Stimulated activated CD8-positive, alpha-beta memory T cell treated with anti-CD3 and anti-CD28 coated beads, Interleukin-15, amount 100 ng/mL, for 1 hour (primary cell): ENCODE data around the gene DNAJB13.
"Not testable (repeated sequence)": the region's sequence is repeated elsewhere in the genome, so short reads cannot be mapped to it uniquely, and the experiment has no call there.

Source experiments
- DNase-seq: peaks from one replicate; pipeline ENCODE4 v3.0.0-alpha.2; 2020; ENCODE audit warnings: low read depth

The DNAJB13 gene

DNA sequence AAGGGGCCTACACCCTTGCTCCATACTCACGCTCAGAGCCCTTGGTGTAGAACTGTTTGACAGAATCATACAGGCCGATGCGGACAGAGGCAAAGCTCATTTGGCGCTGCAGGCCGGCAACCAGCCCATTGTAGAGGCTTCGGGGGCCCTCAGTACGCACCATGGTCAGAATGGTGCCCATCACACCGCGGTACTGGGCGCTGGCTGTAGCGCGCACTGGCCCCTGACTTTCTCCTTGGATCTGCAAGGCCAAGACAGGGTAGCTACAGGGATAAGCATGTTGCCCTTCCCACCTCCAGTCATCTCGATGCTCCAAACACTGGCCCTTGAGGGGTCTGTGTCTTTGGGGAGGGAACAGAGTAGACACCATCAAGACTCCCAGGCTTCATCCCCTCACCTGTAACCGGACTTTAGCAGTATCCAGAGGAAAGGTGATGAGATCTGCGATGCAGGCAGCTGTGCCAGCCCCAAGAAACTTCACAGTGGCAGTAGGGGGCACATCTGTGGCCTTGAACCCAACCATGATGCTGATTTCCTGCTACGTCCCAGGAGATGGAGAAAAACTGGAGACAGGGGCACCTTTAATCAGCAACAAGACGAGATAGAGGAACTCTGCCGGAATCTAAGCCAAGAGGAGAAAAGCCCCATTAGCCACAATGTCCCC, 27.2 kb downstream of the DNAJB13 start:
- DNase-seq = no peak

DNA sequence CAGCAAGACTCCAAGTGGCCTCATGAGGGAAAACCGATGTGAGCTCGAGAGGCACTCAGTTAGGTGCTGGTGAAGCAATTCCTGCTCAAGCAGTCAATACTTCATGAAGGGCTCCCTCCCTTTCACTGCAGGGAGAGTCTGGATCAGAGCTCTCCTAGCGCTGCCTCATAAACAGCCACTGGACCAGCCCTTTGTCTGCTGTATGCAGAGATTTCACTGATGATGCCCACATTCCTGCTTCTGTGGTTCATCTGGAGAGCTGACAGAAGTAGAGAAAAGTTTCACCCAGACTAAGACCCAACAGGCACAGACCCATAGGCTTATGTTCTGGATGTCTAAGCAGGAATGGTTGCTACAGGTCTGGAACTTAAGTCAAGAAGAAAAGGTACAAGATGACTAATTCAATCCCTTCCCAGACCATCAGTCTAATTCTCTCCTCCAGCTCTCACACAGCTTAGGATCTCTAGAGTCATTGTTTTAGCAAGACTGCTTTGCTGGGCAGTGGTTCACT, 27.8 kb downstream of the DNAJB13 start:
- DNase-seq = no peak

DNA sequence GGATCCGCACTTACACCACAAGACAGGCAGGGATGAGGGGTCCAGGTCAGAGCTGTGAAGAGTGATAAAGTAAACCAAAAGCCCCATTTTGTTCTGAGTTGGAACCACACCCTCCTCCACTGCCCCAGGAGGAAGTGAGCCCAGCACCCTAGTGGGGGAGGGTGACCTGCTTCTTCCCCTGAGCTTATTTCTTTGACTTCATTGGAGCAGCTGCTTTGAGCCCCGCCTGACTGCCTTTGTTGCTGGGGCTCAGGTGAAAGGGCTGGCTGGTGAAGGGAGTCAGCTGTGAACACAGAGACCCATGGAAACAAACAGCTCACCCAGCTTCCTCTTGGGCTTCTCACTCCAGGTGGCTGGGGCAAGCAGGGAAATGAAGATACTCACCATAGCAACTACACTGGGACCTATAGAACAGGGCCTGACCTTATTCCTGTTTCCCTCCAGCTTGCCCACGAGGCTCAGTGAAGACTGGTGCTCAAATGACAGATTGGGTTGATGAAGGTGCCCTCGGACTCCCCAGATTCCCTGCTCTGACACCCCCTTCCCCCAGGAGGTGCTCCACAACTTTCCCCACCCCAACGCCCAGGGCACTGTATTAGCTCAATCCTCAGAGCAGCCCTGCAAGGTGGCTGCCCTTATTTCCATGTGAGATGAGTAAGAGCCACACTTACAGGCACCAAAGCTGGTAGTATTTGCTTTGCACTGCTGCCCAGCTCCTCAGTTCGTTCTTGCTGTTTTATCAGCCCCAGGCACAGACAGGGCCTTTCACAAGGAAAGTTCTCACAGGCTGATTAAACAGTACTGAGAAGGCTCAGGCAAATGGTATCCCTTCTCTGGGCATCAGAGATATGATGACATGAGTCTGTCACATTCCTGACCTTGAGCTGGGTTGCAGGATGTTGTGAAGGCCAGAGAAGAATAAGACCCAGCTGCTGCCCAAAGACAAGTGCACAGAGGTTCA, 29.5 kb downstream of the DNAJB13 start:
- peak; percentile 56 for DNase-seq

DNA sequence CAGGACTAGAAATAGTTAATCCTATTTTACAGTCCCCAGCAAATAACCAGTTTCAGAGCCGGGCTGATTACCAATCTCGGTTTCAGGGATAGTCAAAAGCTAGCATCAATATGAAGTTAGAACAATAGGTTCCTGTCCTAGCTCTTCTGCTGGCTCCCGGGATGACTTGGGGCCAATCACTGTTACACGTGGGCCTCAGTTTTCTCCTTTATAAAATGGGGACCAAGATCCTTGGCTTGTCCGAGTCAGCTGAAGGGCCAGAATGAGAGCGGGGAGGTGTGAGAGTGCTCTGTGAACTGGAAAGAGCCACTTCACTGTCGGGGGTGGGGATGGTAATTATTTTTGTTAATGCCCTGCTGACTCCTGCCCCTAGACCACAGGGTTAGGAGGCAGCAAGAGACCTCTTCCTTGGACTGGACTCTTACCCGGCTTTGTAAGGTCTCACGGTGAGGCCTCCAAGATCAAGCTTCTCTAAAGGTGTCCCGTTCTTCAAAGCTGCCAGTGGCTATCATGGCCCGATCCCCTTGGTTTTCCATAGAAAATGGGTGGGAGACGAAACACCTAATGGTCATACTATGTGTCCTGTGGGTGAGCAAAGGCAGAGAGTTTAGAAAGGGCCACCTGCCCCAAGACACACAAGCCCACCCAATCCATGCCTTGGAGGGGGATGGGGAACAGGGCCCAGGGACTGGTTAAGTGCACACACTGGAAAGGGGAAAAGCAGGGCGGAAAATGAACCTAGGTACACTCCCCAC, 30.4 kb downstream of the DNAJB13 start:
- no peak for DNase-seq

DNA sequence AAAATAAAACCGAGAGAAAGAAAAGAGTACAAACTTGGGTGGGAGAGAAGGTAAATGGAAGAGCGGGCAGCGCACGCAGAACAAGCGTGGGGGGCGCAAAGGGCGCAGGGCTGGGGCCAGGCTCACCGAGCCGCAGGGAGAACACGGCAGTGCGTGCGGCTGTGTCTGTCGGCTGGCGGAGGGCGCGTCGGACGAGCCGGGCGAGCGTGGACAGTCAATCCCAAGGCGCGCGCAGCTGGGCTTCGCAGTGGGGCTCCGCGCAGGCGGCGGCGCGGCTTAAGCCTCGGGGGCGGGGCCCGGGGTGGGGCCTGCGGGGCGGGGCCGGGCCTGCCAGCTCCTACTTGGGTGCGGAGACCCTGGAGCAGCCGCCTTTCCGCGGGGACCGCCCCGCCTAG, 31.8 kb downstream of the DNAJB13 start, which contains the start of gene UCP2:
Gene UCP2 (minus strand): TSS at position 249 of the 395 bp plus-strand sequence. CDS start 4,465 bp downstream, outside the sequence.
- DNase-seq = peak; percentile 60

DNA sequence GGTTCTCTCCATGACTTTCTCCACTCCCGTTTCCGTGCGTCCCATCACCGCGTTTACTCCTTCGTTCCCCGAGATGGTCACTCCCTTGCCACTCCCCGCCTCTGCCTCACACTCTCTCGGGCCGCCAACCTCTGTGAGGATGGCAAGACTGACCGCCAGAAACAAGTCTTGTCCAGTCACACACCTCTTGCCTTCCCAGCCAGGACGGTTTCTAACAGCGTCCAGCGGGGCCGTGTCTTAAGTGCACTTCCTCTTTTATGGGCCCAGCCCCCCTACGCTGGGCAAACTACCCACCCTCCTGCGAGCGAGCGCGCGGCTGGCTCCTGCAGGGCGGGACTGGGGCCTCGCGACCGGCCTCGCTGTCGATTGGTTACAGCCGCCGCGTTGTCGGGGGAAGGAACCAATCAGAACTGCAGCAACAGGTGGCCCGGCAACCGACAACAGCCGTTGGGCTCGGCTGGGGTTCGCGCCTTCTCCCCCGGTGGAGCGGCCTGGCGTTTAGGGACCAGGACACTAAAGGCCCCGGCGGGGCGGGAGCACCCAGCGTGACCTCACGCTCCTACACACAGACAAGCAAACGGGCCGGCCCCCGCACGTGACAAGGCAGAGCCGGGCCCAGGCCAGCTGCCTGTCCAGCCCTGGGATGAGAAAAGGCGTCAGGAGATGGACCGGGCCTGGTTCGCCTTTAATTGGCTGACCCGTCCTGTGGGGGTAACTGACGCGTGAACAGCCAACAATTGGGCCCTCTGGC, 32.3 kb downstream of the DNAJB13 start:
- DNase-seq = peak; percentile 77

DNA sequence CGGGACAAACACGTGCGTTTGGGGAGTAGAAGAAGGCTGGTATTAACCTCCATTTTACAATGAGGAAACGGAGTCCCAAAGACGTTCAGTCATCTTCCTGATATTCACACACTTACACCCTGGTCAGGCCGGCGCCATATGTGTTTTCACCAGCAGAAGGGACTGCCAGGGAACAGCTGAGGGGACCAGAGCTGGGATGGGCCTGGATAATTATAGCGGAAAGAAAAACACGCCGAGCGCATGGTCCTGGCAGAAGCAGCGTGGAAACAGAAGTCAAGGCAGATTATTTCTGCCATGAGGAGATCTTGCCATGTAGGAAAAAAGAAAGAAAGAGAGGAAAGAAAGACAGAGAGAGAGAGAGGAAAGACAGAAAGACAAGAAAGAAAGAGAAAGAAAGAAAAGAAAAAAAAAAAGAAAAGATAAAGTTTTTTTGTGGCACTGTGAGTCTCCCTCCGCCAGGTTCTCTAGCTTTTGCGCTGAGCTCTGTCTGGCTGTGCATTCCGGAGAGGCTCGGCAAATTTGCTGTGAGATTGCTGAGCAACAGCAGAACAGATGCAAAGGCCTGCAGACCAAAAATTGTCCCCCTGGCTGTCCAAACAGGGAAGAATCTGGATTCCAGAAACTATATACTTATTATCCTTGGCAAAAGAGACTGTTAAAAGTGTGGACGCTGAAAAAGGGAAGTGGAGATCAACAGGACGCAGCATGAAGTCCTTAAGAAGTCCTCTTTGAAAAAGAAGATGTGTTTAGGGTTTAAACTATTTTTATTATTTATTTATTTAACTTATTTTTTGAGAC, 33.1 kb downstream of the DNAJB13 start:
- no peak for DNase-seq

DNA sequence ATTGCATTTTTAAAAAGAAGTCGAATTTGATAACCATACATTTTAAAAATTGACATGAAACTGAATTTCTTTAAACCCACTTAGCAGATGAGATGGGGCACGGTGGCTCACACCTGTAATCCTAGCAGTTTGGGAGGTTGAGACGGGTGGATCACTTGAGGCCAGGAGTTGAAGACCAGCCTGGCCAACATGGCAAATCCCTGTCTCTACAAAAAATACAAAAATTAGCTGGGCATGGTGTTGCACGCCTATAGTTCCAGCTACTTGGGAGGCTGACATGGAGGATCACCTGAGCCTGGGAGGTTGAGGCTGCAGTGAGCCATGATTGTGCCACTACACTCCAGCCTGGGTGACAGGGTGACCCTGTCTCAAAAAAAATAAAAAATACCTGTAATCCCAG, 34.8 kb downstream of the DNAJB13 start:
- DNase-seq = not testable (repeated sequence)

DNA sequence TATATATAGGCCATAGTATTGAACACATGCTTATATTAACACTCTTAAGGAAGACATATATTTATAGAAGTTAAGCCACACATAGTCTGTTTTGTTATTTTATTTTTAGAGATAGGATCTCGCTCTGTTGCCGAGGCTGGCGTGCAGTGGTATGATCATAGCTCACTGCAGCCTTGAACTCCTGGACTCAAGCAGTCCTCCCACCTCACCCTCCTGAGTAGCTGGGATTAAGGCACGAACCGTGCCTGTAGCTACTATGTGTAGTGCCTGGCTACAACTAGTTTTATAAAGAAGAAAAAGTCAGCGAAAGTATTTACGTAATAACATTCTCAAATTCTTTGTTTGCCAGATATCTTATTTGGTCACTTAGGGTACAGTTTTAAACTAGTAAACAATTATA, 37.4 kb downstream of the DNAJB13 start:
- DNase-seq = no peak

DNA sequence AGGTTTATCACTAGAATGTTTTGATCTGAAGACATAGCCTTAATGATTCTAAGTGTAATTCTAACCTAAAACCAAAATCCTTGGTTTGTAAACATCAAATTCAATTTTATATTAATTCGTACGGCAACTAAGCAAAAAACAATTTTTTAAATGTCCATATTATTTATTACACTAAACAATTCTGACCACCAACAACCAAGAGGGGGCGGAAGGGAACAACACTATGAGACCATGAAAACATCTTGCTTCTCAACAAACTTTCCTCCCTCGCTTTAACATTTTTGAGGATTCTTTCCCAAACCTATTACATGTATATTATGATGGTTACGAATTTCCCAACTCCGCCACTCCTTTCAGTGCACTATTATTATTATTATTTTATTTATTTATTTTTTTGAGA, 38.3 kb downstream of the DNAJB13 start:
- DNase-seq = no peak

DNA sequence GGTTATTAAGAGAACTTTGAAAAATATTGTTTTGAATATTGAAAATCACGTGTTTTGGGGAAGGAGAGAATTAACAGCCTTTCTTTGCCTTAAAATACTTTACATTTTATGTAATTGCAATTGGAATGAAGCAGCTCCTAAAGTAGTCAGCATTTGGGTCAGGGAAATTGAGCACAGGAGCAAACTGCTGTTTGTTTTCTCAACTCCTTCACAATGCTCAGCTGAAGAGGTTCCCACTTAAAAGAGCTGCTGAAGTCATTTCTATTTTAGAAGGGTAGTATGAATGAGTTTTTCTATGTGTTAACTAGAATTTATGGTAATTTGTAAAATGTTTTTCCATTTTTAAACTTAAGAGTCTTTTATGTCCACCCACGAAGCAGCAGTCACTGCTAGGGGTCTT, 39.9 kb downstream of the DNAJB13 start:
- DNase-seq = no peak

DNA sequence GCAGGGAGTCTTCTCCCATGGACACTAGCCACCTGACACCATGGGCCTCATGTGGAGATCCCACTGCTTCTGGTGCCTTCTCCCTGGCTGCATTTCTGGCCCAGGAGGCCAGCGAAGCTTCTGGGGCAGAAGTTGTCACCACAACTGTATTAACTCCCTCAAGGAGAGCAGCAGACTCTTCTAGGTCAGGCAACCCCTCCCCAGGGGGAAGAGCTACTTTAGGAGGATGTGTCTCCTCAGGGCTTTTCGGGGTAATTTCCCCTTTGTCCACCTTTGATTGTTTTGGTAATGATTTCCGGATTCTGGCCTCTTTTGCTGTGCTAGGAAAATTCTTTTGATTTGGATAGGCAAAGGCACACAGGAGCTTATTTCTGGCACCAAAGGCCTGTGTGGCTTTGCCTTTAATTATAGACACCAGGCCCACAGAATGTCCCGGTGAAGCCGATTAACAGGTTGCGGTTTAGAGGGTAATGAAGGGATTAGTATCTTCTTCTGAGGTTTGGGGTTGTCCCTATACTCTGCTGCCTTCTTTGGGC, 40.7 kb downstream of the DNAJB13 start:
- no peak for DNase-seq

DNA sequence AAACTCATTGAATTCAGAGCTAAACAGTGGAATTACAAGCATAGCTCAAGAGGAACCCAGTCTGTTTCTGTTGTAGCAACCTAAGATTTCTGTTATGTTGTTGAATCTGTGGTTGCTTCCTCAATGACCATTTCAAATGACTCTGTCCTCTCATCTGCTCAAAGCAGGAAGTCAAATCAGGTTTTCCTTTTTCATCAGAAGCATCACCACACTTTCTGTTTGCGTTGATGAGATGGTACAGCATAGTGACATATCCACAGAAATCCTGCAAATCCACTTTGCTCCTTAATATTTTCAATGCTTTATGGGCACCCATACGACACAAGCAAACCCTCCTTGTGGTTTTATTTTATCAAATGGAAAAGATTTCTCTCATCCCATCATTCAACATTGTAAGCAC, 44.4 kb downstream of the DNAJB13 start:
- no peak for DNase-seq

DNA sequence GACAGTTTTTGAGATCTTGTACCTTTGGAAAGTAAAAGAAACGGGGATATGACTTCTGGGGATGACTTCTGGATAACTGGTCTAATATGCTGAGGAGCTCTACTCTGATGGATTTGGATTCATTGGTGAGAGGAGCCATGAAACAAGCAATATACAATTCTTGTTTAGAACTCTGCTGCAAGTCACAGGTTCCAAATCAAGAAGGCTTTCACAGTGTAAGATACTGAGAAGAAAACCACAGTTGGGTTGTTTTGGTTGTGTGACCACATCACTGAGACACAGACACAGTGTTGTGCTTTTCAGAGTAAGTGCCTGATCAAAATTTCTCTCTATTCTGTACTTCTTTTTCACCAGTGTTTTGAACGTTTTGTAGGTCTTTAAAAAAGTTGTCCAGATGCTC, 44.9 kb downstream of the DNAJB13 start:
- no peak for DNase-seq

DNA sequence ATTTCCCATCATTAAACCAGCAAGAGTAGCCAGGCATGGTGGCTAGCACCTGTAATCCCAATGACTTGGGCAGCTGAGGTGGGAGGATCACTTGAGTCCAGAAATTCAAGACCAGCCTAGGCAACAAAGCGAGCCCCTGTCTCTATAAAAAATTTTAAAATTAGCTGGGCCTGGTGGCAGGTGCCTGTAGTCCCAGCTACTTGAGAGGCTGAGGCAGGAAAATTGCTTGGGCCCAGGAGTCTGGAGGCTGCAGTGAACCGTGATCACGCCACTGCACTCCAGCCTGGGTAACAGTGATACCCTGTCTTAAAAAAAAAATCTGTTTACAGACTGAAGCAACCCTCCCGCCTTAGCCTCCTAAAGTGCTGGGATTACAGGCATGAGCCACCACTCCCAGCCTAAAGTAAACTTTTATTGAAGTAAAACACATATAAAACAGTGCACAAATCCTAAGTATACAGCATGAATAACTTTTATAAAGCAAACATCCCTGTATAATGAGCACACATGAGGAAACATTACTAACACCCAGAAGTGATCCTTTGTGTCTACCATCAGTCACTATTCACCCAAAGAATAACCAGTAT, 45.4 kb downstream of the DNAJB13 start:
- no peak for DNase-seq

DNA sequence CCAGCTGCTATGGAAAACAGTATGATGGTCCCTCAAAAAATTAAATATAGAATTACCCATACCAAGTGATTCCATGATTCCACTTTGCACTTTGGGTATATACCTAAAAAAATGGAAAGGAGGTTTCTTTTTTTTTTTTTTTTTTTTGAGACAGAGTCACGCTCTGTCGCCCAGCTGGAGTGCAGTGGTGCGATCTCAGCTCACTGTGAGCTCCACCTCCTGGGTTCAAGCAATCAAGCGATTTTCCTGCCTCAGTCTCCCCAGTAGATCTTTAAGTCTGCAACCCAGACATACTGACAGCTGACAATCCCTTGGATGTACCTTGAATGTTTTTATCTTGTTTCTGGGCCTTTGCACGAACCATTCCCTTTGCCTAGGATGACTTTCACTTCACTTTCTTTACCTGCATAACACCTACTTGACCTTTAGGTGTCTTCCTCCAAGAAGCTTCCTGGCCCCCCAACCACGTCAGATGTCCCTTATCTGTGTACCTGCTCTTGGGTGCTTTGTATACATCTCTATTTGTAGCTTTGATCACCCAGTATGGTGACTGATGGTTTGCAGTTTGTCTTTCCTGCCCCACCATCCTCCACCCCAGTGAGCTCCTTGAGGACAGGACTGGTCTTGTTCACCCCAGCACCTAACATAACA, 46.4 kb downstream of the DNAJB13 start:
- no peak for DNase-seq

DNA sequence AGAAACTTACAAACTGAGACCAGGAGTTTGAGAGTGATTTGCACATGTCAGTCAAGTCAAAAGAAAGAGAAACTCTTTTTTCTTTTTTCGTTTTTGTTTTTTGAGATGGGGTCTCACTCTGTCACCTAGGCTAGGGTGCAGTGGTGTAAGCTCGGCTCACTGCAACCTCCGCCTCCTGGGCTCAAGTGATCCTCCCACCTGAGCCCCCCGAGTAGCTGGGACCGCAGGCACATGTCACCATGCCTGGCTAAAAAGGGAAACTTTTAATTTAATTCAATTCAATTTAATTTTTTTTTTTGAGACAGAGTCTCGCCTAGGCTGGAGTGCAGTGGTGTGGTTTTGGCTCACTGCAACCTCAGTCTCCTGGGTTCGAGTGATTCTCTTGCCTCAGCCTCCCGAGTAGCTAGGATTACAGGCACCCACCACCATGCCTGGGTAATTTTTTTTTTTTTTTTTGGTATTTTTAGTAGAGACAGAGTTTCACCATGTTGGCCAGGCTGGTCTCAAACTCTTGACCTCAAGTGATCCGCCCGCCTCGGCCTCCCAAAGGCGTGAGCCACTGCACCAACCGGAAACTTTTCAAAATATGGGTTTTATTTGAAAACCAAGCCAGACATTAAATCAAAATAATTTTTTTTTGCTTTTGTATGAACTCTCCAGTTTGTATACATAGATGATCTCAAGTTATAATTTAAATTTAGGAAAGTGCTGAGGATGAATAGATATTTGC, 48.2 kb downstream of the DNAJB13 start:
- no peak for DNase-seq

DNA sequence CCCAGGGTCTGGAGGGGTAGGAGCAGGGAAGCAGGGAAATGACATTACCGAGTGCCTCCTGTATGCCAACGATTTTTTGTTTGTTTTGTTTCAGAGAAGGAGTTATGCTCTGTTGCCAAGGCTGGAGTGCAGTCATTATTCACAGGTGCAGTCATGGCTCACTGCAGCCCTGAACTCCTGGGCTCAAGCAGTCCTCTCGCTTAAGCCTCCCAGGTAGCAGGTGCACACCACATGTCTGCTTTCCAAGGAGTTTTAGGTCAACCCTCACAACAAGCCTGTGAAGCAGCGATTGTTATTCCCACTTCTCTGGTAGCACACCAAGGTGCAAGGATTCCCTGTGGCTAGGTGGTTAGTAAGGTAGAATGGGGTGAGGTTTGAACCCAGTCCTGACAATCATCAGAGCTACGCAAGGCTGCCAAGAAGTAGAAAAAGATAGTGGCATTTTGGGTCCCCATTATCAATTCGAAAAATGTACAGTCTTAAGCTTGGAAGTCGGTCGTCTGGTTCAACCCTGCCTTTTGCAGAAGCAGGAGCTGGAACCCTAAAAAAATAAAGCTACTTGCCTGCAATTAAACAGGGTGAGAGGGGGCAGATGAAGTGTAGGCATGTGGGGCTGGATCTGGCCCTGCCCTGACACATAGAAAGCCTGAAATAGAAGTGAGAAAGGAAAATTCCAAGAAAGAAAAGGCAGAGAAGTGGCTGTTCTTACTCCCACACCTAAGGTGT, 48.9 kb downstream of the DNAJB13 start:
- DNase-seq = no peak
